ENCODE measurements around the gene NUDT2.

The NUDT2 gene

GRCh38 chr9:34374905-34375552, 45.7 kb downstream of the NUDT2 start (continued):
- TF ChIP-seq ZSCAN23 (tag by site-specific recombination; IDR thresholded peaks at IDR 0.05) (no peak), ZNF544 (tag by site-specific recombination; IDR thresholded peaks at IDR 0.05) (no peak), PRDM1 (tag by site-specific recombination; IDR thresholded peaks at IDR 0.05) (no peak), FEZF1 (tag by site-specific recombination; IDR thresholded peaks at IDR 0.05) (no peak), ZNF549 (tag by site-specific recombination; IDR thresholded peaks at IDR 0.05) (no peak), ZNF514 (tag by site-specific recombination; IDR thresholded peaks at IDR 0.05) (no peak), ZNF19 (tag by site-specific recombination; IDR thresholded peaks at IDR 0.05; ENCODE audit: low read depth) (no peak), PRDM10 (tag by site-specific recombination; IDR thresholded peaks at IDR 0.05) (peak; percentile 30; the same call in 1 of the 2 replicates), ZNF510 (tag by site-specific recombination; IDR thresholded peaks at IDR 0.05; ENCODE audit: insufficient replicate concordance) (no peak), ZSCAN16 (tag by site-specific recombination; IDR thresholded peaks at IDR 0.05) (no peak), ZNF121 (tag by site-specific recombination; IDR thresholded peaks at IDR 0.05) (no peak), KLF17 (tag by site-specific recombination; IDR thresholded peaks at IDR 0.05) (peak; percentile 29; the same call in 1 of the 2 replicates)

DNA sequence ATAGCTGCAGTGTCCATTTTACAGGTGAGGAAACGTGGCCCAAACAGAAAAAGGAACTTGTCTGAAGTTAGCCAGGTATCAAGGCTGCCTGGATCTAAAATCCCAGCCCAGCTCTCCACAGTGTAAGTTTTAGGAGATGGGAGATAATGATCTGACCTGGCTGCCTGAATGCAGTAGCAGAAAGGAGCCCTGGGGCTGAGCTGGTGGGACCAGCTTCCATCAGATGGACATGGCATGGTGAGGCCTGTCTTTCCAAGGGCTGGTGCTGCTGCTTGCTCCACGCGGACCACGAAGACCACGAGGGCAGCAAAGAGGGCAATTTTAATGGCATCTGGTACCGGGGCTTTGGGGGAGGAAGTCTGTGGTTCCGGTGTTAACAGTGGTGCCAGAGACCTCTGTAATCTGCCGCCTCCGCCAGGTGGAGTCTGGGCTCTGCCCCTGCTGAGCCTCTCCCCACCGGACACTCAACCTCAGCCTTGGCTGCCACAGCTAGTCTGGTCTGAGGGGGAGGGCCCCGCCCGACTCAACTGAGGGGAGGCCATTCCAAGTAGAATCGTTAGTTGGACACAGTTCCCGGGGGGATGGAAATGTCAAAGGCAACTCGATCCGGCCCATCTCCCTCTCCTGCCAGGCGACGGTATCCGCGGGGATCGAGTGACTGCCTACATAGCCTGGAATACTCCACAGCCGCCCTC, 46.7 kb downstream of the NUDT2 start:
- H3K27ac ChIP-seq (ENCODE audit: extremely low read depth, low read depth, low read length): no peak overlapping the region; the same call in 1 of the 2 replicates
- H3K4me1 ChIP-seq (ENCODE audit: control insufficient read depth, insufficient read depth, low read length): no peaks in the 10 kb centered on the region; the same call in none of the 2 replicates
- POLR2A ChIA-PET: interaction anchor here (0.8 to 2.8 kb wide), 10 partner anchors 15 to 334 kb away, joined by 3 to 16 read pairs (median 4); partner anchors contain the start of genes SIGMAR1 and UBAP1
- CTCF ChIA-PET: interaction anchor here (0.6 to 10.7 kb wide), 7 partner anchors 29 to 911 kb away, joined by 3 to 172 read pairs (median 3); no protein-coding TSS in a partner anchor
- peaks cover 0 to 16% of the 10 kb centered on the region in 2 experiments; a peak in 1 of 3 replicates for H3K36me3 ChIP-seq (ENCODE audit: control insufficient read depth in 2 of 2, insufficient read depth in 1 of 2, low read length in 2 of 2)
- peak overlapping the region; percentile 74 for H3K4me3 ChIP-seq (ENCODE audit: low read depth, low read length)
- no peaks in the 10 kb centered on the region for H3K9me3 ChIP-seq (ENCODE audit: control insufficient read depth, insufficient read depth, low read depth, low read length)
- TF ChIP-seq, protein P1, sequence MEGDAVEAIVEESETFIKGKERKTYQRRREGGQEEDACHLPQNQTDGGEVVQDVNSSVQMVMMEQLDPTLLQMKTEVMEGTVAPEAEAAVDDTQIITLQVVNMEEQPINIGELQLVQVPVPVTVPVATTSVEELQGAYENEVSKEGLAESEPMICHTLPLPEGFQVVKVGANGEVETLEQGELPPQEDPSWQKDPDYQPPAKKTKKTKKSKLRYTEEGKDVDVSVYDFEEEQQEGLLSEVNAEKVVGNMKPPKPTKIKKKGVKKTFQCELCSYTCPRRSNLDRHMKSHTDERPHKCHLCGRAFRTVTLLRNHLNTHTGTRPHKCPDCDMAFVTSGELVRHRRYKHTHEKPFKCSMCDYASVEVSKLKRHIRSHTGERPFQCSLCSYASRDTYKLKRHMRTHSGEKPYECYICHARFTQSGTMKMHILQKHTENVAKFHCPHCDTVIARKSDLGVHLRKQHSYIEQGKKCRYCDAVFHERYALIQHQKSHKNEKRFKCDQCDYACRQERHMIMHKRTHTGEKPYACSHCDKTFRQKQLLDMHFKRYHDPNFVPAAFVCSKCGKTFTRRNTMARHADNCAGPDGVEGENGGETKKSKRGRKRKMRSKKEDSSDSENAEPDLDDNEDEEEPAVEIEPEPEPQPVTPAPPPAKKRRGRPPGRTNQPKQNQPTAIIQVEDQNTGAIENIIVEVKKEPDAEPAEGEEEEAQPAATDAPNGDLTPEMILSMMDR (tag by site-specific recombination; IDR thresholded peaks at IDR 0.05): no peak
- peak; percentile 69; the same call in 1 of the 2 replicates for TF ChIP-seq ZNF10 (tag by site-specific recombination; IDR thresholded peaks at IDR 0.05)
- TF ChIP-seq, protein P2, sequence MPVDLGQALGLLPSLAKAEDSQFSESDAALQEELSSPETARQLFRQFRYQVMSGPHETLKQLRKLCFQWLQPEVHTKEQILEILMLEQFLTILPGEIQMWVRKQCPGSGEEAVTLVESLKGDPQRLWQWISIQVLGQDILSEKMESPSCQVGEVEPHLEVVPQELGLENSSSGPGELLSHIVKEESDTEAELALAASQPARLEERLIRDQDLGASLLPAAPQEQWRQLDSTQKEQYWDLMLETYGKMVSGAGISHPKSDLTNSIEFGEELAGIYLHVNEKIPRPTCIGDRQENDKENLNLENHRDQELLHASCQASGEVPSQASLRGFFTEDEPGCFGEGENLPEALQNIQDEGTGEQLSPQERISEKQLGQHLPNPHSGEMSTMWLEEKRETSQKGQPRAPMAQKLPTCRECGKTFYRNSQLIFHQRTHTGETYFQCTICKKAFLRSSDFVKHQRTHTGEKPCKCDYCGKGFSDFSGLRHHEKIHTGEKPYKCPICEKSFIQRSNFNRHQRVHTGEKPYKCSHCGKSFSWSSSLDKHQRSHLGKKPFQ (tag by site-specific recombination; IDR thresholded peaks at IDR 0.05): no peak
- no peak for TF ChIP-seq ZNF274 (IDR thresholded peaks at IDR 0.05; ENCODE audit: low read length)
- TF ChIP-seq ZNF274 (tag by site-specific recombination; IDR thresholded peaks at IDR 0.05; ENCODE audit: borderline replicate concordance): no peak
- no peak for TF ChIP-seq ZNF768 (tag by site-specific recombination; IDR thresholded peaks at IDR 0.05)
- TF ChIP-seq, protein P3, sequence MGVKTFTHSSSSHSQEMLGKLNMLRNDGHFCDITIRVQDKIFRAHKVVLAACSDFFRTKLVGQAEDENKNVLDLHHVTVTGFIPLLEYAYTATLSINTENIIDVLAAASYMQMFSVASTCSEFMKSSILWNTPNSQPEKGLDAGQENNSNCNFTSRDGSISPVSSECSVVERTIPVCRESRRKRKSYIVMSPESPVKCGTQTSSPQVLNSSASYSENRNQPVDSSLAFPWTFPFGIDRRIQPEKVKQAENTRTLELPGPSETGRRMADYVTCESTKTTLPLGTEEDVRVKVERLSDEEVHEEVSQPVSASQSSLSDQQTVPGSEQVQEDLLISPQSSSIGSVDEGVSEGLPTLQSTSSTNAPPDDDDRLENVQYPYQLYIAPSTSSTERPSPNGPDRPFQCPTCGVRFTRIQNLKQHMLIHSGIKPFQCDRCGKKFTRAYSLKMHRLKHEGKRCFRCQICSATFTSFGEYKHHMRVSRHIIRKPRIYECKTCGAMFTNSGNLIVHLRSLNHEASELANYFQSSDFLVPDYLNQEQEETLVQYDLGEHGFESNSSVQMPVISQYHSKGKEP (tag by site-specific recombination; IDR thresholded peaks at IDR 0.05): no peak
- no peak for TF ChIP-seq ZNF510 (tag by site-specific recombination; IDR thresholded peaks at IDR 0.05; ENCODE audit: insufficient replicate concordance)
- TF ChIP-seq KLF17 (tag by site-specific recombination; IDR thresholded peaks at IDR 0.05): no peak
- TF ChIP-seq, protein P4, sequence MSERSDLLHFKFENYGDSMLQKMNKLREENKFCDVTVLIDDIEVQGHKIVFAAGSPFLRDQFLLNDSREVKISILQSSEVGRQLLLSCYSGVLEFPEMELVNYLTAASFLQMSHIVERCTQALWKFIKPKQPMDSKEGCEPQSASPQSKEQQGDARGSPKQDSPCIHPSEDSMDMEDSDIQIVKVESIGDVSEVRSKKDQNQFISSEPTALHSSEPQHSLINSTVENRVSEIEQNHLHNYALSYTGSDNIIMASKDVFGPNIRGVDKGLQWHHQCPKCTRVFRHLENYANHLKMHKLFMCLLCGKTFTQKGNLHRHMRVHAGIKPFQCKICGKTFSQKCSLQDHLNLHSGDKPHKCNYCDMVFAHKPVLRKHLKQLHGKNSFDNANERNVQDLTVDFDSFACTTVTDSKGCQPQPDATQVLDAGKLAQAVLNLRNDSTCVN (tag by site-specific recombination; optimal IDR thresholded peaks at IDR 0.05): no peak
- TF ChIP-seq GLIS1 (tag by site-specific recombination; IDR thresholded peaks at IDR 0.05): peak; percentile 16; the same call in 1 of the 2 replicates
- no peak for TF ChIP-seq SCRT2 (tag by site-specific recombination; IDR thresholded peaks at IDR 0.05)

All from HEK293 (cell line).